OCI-LY7 (cell line): ENCODE measurements around the gene RNPEPL1.

Experiments
- EZH2phosphoT487 ChIP-seq: fragments of 200-600 bp; sonication (generic); IDR thresholded peaks from 2 replicates; pipeline ENCODE4 v1.6.1; 2018; ENCODE audit warnings: low read depth, borderline replicate concordance, mild to moderate bottlenecking, mixed run types, antibody characterized with exemption, low read length, moderate library complexity, mixed read lengths
- TF ChIP-seq, protein P1 (sequence below): fragments of 200-600 bp; sonication (generic); conservative IDR thresholded peaks from 2 replicates; pipeline ENCODE4 v1.5.1; 2014; ENCODE audit warnings: mild to moderate bottlenecking, antibody characterized with exemption, low read length, moderate library complexity, mixed read lengths

DNA sequence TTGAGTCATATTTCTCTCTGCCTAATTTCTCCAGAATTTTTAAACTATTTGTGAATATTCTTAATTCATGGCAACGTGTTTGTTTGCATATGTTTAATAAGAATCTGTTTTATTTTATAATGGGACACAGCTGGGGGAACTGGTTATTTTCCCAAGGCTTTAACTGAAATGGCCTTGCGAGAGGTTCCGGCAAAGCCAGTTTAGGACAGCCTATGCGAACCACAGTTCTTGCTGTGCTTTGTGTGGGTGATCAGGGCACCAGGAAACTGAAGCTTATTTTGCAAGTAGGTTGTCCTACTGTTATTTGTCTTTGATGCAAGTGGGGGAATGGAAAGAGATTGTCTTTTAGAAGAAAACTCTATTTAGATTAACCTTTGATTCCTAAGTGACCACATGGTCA, 17.0 kb upstream of the RNPEPL1 start:
- TF ChIP-seq, protein P1, sequence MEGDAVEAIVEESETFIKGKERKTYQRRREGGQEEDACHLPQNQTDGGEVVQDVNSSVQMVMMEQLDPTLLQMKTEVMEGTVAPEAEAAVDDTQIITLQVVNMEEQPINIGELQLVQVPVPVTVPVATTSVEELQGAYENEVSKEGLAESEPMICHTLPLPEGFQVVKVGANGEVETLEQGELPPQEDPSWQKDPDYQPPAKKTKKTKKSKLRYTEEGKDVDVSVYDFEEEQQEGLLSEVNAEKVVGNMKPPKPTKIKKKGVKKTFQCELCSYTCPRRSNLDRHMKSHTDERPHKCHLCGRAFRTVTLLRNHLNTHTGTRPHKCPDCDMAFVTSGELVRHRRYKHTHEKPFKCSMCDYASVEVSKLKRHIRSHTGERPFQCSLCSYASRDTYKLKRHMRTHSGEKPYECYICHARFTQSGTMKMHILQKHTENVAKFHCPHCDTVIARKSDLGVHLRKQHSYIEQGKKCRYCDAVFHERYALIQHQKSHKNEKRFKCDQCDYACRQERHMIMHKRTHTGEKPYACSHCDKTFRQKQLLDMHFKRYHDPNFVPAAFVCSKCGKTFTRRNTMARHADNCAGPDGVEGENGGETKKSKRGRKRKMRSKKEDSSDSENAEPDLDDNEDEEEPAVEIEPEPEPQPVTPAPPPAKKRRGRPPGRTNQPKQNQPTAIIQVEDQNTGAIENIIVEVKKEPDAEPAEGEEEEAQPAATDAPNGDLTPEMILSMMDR = no peak
- TF ChIP-seq EZH2phosphoT487 = no peak
